Gastroesophageal sphincter (tissue), 4 donors: ENCODE results near the gene CTR9. TPM values are rescaled to one million over a fixed set of nuclear protein-coding genes. Genes with fewer than 3 reads are reported as not detected.
A peak's percentile ranks its signal among the peaks of the same experiment; 100 is the strongest.

Experiments
- ATAC-seq: fragments of 150-250 bp; one replicate; pipeline ENCODE4 v1.9.1; 2016; ENCODE audit warnings: mild to moderate bottlenecking, moderate library complexity
- H3K27ac ChIP-seq, 4 donors: fragments of 200-600 bp; sonication (generic) in 3 of 4; 1 replicate in 3 of 4; 2 replicates in 1 of 4; pipeline ENCODE4 v1.5.1; 2016 to 2019
- H3K27me3 ChIP-seq: fragments of 200-600 bp; sonication (generic); one replicate; pipeline ENCODE4 v1.5.1; 2019
- H3K36me3 ChIP-seq, 2 donors: fragments of 200-600 bp; sonication (generic); one replicate each; pipeline ENCODE4 v1.5.1; 2019; ENCODE audit warnings: control low read depth in 1 of 2
- H3K4me1 ChIP-seq, 3 donors: fragments of 200-600 bp; sonication (generic); 1 replicate in 2 of 3; 2 replicates in 1 of 3; pipeline ENCODE4 v1.5.1; 2016 to 2019; ENCODE audit warnings: control low read depth in 2 of 3
- H3K4me3 ChIP-seq, 2 donors: fragments of 200-600 bp; sonication (generic); one replicate each; pipeline ENCODE4 v1.5.1; 2019; ENCODE audit warnings: mild to moderate bottlenecking in 1 of 2, moderate library complexity in 1 of 2
- H3K9me3 ChIP-seq, 3 donors: fragments of 200-600 bp; sonication (generic); one replicate each; pipeline ENCODE4 v1.5.1; 2017 to 2019; ENCODE audit warnings: control low read depth in 2 of 3
- CTCF ChIP-seq, 4 experiments: fragments of 200-600 bp in 2 of 4; fragments of 450-650 bp in 2 of 4; sonication (generic) in 1 of 4; IDR thresholded peaks; one replicate each; pipeline ENCODE4 v1.5.1; 2017 to 2019; ENCODE audit warnings: antibody characterized with exemption in 4 of 4, mild to moderate bottlenecking in 2 of 4, moderate library complexity in 2 of 4
- EP300 ChIP-seq: sonication (generic); formaldehyde crosslinking; IDR thresholded peaks from one replicate; pipeline ENCODE4 v1.6.1; 2017; ENCODE audit warnings: antibody characterized with exemption, mild to moderate bottlenecking
- POLR2A ChIP-seq, 2 donors: fragments of 450-650 bp; IDR thresholded peaks; one replicate each; pipeline ENCODE4 v1.6.1; 2017; ENCODE audit warnings: antibody characterized with exemption in 2 of 2, mild to moderate bottlenecking in 2 of 2, moderate library complexity in 1 of 2
- POLR2AphosphoS5 ChIP-seq: sonication (generic); formaldehyde crosslinking; IDR thresholded peaks from one replicate; pipeline ENCODE4 v1.6.1; 2017; ENCODE audit warnings: antibody characterized with exemption
- WGBS, 2 donors: methylation state at CpG; one replicate each; pipeline ENCODE4 v1.1.5; 2018; ENCODE audit warnings: low coverage in 1 of 2; 5-methylcytosine and 5-hydroxymethylcytosine counted together
- total RNA-seq, 4 donors: library from RNA; depleted of rRNA; stranded (reverse); fragments of >200 nt; gene quantifications; one replicate each; pipeline ENCODE4 v1.1.0, GENCODE V29; 2016

CTR9 gene
- total RNA-seq, 4 donors from 2014 or later = 18.1 to 21.8 (median 20.9) TPM

- Histone ChIP-seq H3K27ac (no peak overlapping the region), H3K4me1 (peaks cover 5 to 24% (median 8%) of the 10 kb centered on the region in 3 donors), H3K9me3 (no peaks in the 10 kb centered on the region), H3K4me3 (peak overlapping the region in 1 of 2 donors; percentile 80), H3K27me3 (no peaks in the 10 kb centered on the region), H3K36me3 (peaks cover 0 to 44% of the 10 kb centered on the region in 2 donors)
- WGBS, 2 donors = 68 to 74% methylated on average over 7 of the region's 7 CpGs
- ATAC-seq = no peak
- TF ChIP-seq POLR2AphosphoS5 = no peak
- no peak for TF ChIP-seq POLR2A (IDR thresholded peaks at IDR 0.05)
- TF ChIP-seq CTCF (IDR thresholded peaks at IDR 0.05) = no peak
- no peak for TF ChIP-seq EP300
These were observed 1.4 kb downstream of the CTR9 start for GRCh38 chr11:10752486-10752885.

DNA sequence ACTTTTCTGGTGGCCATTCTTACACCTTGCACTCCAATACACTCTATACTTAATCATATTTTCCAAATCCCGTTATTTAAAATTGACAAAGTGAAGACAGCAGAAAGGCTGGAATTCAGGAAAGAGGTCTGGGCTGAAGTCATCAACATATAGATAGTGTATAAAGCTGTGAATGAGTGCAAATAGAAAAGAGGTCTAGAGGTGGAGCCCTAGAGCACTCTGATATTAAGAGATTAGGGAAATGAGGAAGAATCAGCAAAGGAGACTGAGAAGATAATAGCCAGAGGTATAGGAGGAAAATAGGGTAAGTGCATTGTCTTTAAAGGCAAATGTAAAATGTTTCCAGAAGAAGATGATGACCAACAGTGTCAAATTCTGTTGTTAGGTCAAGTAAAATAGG is 7.9 kb downstream of the CTR9 start:
- no peak overlapping the region for H3K4me3 ChIP-seq
- H3K36me3 ChIP-seq = peaks cover 3 to 79% of the 10 kb centered on the region in 2 donors
- 90% methylated on average over 1 of the region's 1 CpG; no CpG with 5 or more reads in 1 of the 2 donors for WGBS, 2 donors
- no peaks in the 10 kb centered on the region for H3K27me3 ChIP-seq
- no peaks in the 10 kb centered on the region for H3K4me1 ChIP-seq
- no peak overlapping the region for H3K27ac ChIP-seq
- no peak for ATAC-seq
- H3K9me3 ChIP-seq = no peaks in the 10 kb centered on the region
- no peak for TF ChIP-seq POLR2AphosphoS5
- TF ChIP-seq EP300 = no peak
- TF ChIP-seq CTCF (IDR thresholded peaks at IDR 0.05) = no peak
- no peak for TF ChIP-seq POLR2A (IDR thresholded peaks at IDR 0.05)

DNA sequence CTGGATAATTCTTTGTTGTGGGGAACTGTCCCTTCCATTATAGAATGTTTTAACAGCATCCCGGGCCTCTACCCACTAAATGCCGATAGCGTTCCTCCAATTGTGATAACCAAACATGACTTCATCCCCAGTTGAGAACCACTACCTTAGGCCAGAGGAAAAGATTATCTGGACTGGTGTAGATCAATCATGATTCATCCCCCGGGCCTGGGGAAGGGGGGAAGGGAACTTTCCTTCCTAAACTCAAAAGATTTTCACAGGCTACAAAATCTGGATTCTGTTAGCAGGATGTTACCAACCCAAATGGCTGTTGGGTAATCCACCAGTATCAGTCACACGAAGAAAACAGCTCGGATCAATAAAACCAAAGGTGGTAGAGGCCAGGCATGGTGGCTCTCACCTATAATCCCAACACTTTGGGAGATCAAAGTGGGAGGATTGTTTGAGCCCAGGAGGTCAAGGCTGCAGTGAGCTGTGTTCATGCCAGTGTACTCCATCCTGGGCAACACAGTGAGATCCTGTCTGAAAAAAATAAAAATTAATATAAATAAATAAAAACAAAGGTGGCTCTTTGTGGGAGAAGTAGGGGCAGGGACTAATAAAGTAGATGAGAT is 10.1 kb downstream of the CTR9 start:
- Histone ChIP-seq H3K9me3 (no peaks in the 10 kb centered on the region), H3K27ac (no peak overlapping the region), H3K36me3 (peaks cover 3 to 57% of the 10 kb centered on the region in 2 donors), H3K27me3 (no peaks in the 10 kb centered on the region), H3K4me3 (no peak overlapping the region), H3K4me1 (no peaks in the 10 kb centered on the region)
- WGBS, 2 donors = 95 to 100% methylated on average over 2 to 3 of the region's 6 CpGs
- ATAC-seq = no peak
- TF ChIP-seq POLR2AphosphoS5 (no peak), EP300 (no peak), CTCF (IDR thresholded peaks at IDR 0.05) (no peak), POLR2A (IDR thresholded peaks at IDR 0.05) (no peak)

GRCh38 chr11:10762185-10762584 is 11.1 kb downstream of the CTR9 start:
- no peaks in the 10 kb centered on the region for H3K4me1 ChIP-seq
- H3K27ac ChIP-seq = no peak overlapping the region
- no peaks in the 10 kb centered on the region for H3K27me3 ChIP-seq
- H3K4me3 ChIP-seq = no peak overlapping the region
- no peak for ATAC-seq
- H3K9me3 ChIP-seq = no peaks in the 10 kb centered on the region
- TF ChIP-seq POLR2AphosphoS5 (no peak), POLR2A (IDR thresholded peaks at IDR 0.05) (no peak), CTCF (IDR thresholded peaks at IDR 0.05) (no peak), EP300 (no peak)
- peaks cover 3 to 47% of the 10 kb centered on the region in 2 donors for H3K36me3 ChIP-seq

GRCh38 chr11:10762913-10763421 is 11.9 kb downstream of the CTR9 start:
- no peak overlapping the region for H3K27ac ChIP-seq
- WGBS, 2 donors = 88 to 98% methylated on average over 4 of the region's 4 CpGs
- H3K36me3 ChIP-seq = peaks cover 3 to 40% of the 10 kb centered on the region in 2 donors
- ATAC-seq = no peak
- no peaks in the 10 kb centered on the region for H3K27me3 ChIP-seq
- TF ChIP-seq POLR2AphosphoS5 (no peak), CTCF (IDR thresholded peaks at IDR 0.05) (no peak), POLR2A (IDR thresholded peaks at IDR 0.05) (no peak), EP300 (no peak)
- no peaks in the 10 kb centered on the region for H3K4me1 ChIP-seq
- H3K9me3 ChIP-seq = no peaks in the 10 kb centered on the region
- no peak overlapping the region for H3K4me3 ChIP-seq
